ENCODE measurements around the gene TAF1B.
"Not testable (repeated sequence)": the region's sequence is repeated elsewhere in the genome, so short reads cannot be mapped to it uniquely, and the experiment has no call there.

TAF1B gene

GRCh38 chr2:9831670-9832069, 11.6 kb upstream of the TAF1B start:
- H3K4me3 Mint-ChIP-seq: no peak overlapping the region
- DNase-seq: no peak
- peaks cover 46% of the 10 kb centered on the region for H3K27me3 Mint-ChIP-seq
- H3K36me3 Mint-ChIP-seq: no peaks in the 10 kb centered on the region
- H3K4me1 Mint-ChIP-seq: peaks cover 13% of the 10 kb centered on the region
- CTCF ChIA-PET: interaction anchor here (1.4 to 1.9 kb wide), 2 partner anchors 12 to 18 kb away, joined by 5 to 12 read pairs; partner anchors contain the start of gene TAF1B
- H3K9me3 Mint-ChIP-seq: no peaks in the 10 kb centered on the region
- H3K27ac Mint-ChIP-seq: no peak overlapping the region

DNA sequence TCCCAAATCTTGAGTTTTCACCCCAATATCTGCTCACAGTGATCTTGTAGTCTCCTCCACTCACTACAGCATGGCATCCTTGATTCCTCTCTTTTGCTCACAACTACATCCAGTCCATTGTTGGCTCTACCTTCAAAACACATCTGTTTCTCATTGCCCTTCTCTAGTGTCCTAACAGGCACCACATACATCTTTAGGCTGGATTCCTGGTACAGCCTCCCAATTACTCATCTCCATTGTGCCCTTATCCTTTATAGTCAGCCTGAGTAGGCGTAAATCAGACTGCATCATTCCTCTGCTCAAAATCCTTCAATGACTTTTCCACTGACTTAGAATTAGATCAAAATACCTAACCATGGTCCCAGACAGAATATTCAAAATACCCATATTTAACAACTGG, 10.7 kb upstream of the TAF1B start:
- no peaks in the 10 kb centered on the region for H3K36me3 Mint-ChIP-seq
- peaks cover 51% of the 10 kb centered on the region for H3K27me3 Mint-ChIP-seq
- no peak overlapping the region for H3K27ac Mint-ChIP-seq
- CTCF ChIA-PET: no interaction called here
- no peaks in the 10 kb centered on the region for H3K9me3 Mint-ChIP-seq
- peaks cover 13% of the 10 kb centered on the region for H3K4me1 Mint-ChIP-seq
- no peak for DNase-seq
- H3K4me3 Mint-ChIP-seq: no peak overlapping the region

DNA sequence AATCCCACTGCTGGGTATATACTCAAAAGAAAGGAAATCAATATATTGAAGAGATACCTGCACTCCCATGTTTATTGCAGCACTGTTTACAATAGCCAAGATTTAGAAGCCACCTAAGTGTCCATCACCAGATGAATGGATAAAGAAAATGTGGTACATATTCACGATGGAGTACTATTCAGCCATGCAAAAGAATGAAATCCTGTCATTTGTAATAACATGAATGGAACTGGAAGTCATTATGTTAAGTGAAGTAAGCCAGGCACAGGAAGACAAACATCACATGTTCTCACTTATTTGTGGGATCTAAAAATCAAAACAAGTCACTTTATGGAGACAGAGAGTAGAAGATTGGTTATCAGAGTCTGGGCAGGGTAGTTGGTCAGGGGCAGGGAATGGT, 8.2 kb upstream of the TAF1B start:
- H3K27ac Mint-ChIP-seq, H3K9me3 Mint-ChIP-seq, H3K4me1 Mint-ChIP-seq, CTCF ChIA-PET, H3K4me3 Mint-ChIP-seq, DNase-seq, H3K36me3 Mint-ChIP-seq: not testable (repeated sequence)
- peaks cover 48% of the 10 kb centered on the region for H3K27me3 Mint-ChIP-seq

GRCh38 chr2:9836074-9836473, 7.2 kb upstream of the TAF1B start:
- H3K4me3 Mint-ChIP-seq: no peak overlapping the region
- CTCF ChIA-PET: interaction anchor here (1.0 kb wide), 1 partner anchor 23 kb away, joined by 3 read pairs; no protein-coding TSS in a partner anchor
- no peak overlapping the region for H3K27ac Mint-ChIP-seq
- no peaks in the 10 kb centered on the region for H3K36me3 Mint-ChIP-seq
- peaks cover 47% of the 10 kb centered on the region for H3K27me3 Mint-ChIP-seq
- no peaks in the 10 kb centered on the region for H3K4me1 Mint-ChIP-seq
- no peaks in the 10 kb centered on the region for H3K9me3 Mint-ChIP-seq
- no peak for DNase-seq

- H3K36me3 Mint-ChIP-seq: no peaks in the 10 kb centered on the region
These were observed 6.8 kb upstream of the TAF1B start for GRCh38 chr2:9836517-9836916.

GRCh38 chr2:9837451-9837850, 5.8 kb upstream of the TAF1B start:
- Mint-ChIP-seq H3K36me3 (no peaks in the 10 kb centered on the region), H3K9me3 (no peaks in the 10 kb centered on the region), H3K4me3 (no peak overlapping the region), H3K27ac (no peak overlapping the region), H3K4me1 (peaks cover 2% of the 10 kb centered on the region), H3K27me3 (peaks cover 36% of the 10 kb centered on the region)
- no peak for DNase-seq
- CTCF ChIA-PET: interaction anchor here (0.7 kb wide), 1 partner anchor 1921 kb away, joined by 3 read pairs; no protein-coding TSS in a partner anchor

More at GRCh38 chr2:9836517-9836916, 6.8 kb upstream of the TAF1B start:
- Mint-ChIP-seq H3K9me3 (no peaks in the 10 kb centered on the region), H3K27me3 (peaks cover 45% of the 10 kb centered on the region), H3K4me1 (no peaks in the 10 kb centered on the region), H3K4me3 (no peak overlapping the region), H3K27ac (no peak overlapping the region)
- CTCF ChIA-PET: interaction anchor here (0.7 to 1.0 kb wide), 2 partner anchors 23 to 1922 kb away, joined by 3 read pairs; no protein-coding TSS in a partner anchor
- DNase-seq: no peak

- CTCF ChIA-PET: no interaction called here
- H3K4me1 Mint-ChIP-seq: peaks cover 10% of the 10 kb centered on the region
- peaks cover 32% of the 10 kb centered on the region for H3K27me3 Mint-ChIP-seq
- DNase-seq: no peak
- no peak overlapping the region for H3K4me3 Mint-ChIP-seq
- H3K9me3 Mint-ChIP-seq: no peaks in the 10 kb centered on the region
- no peak overlapping the region for H3K27ac Mint-ChIP-seq
- peaks cover 4% of the 10 kb centered on the region for H3K36me3 Mint-ChIP-seq
These were observed 4.9 kb upstream of the TAF1B start for GRCh38 chr2:9838391-9838790.

GRCh38 chr2:9842487-9843228, 616 bp upstream of the TAF1B start:
- no peaks in the 10 kb centered on the region for H3K9me3 Mint-ChIP-seq
- H3K4me3 Mint-ChIP-seq: peak overlapping the region; percentile 85
- DNase-seq: no peak
- CTCF ChIA-PET: interaction anchor here (0.8 to 3.3 kb wide), 6 partner anchors 11 to 129 kb away, joined by 3 to 29 read pairs (median 4); no protein-coding TSS in a partner anchor
- H3K27me3 Mint-ChIP-seq: peaks cover 17% of the 10 kb centered on the region
- H3K36me3 Mint-ChIP-seq: peaks cover 32% of the 10 kb centered on the region
- peaks cover 44% of the 10 kb centered on the region for H3K4me1 Mint-ChIP-seq
- H3K27ac Mint-ChIP-seq: peak overlapping the region; percentile 90

DNA sequence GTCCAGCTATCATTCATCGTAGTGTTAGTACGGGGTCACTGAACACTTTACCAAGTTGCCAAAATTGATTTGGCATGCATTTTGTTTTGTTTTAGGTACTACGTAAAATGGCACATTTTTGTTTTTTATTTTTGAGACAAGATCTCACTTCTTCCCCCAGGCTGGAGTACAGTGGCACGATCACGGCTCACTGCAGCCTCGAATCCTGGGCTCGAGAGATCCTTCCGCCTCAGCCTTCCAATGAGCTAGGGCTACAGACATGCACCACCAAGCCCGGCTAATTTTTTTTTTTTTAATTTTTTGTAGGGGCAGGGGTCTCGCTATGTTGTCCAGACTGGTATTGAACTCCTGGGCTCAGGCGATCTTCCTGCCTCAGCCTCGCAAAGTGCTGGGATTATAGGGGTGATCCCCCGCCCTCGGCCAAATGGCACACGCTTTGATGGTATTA, 786 bp downstream of the TAF1B start:
- DNase-seq: peak; percentile 34
- H3K9me3 Mint-ChIP-seq: no peaks in the 10 kb centered on the region
- H3K27ac Mint-ChIP-seq: peak overlapping the region; percentile 90
- H3K36me3 Mint-ChIP-seq: peaks cover 39% of the 10 kb centered on the region
- CTCF ChIA-PET: interaction anchor here (1.4 to 3.3 kb wide), 3 partner anchors 13 to 128 kb away, joined by 4 to 29 read pairs (median 5); no protein-coding TSS in a partner anchor
- H3K4me3 Mint-ChIP-seq: peak overlapping the region; percentile 85
- peaks cover 52% of the 10 kb centered on the region for H3K4me1 Mint-ChIP-seq
- H3K27me3 Mint-ChIP-seq: peaks cover 13% of the 10 kb centered on the region

DNA sequence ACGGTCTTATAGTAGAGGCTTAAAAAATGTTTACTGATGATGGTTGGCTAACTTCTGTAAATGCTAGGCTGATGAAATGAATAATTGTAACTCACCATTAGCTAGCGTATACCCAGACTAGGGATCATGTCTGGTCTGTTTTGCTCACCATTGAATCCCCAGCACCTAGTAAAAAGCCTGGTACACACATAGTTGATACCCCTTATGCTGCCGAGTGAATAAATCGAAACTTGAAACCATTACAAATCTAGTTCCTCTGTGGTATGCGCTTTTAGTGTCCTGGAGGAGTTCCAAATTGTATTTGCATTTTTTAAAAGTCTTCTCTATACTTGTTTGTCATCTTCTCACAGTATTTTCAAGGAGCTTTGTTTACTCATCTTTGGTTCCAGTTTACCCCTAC, 1.3 kb downstream of the TAF1B start:
- Mint-ChIP-seq H3K9me3 (no peaks in the 10 kb centered on the region), H3K36me3 (peaks cover 44% of the 10 kb centered on the region), H3K27ac (peak overlapping the region; percentile 90), H3K4me1 (peaks cover 54% of the 10 kb centered on the region), H3K27me3 (peaks cover 8% of the 10 kb centered on the region), H3K4me3 (peak overlapping the region; percentile 85)
- CTCF ChIA-PET: no interaction called here
- DNase-seq: no peak

GRCh38 chr2:9846554-9846953, 3.3 kb downstream of the TAF1B start:
- Mint-ChIP-seq H3K27ac (no peak overlapping the region), H3K27me3 (no peaks in the 10 kb centered on the region), H3K36me3 (peaks cover 61% of the 10 kb centered on the region), H3K9me3 (no peaks in the 10 kb centered on the region), H3K4me1 (peaks cover 54% of the 10 kb centered on the region), H3K4me3 (no peak overlapping the region)
- no peak for DNase-seq
- CTCF ChIA-PET: interaction anchor here (0.5 to 1.3 kb wide), 2 partner anchors 138 to 212 kb away, joined by 3 to 4 read pairs; no protein-coding TSS in a partner anchor

DNA sequence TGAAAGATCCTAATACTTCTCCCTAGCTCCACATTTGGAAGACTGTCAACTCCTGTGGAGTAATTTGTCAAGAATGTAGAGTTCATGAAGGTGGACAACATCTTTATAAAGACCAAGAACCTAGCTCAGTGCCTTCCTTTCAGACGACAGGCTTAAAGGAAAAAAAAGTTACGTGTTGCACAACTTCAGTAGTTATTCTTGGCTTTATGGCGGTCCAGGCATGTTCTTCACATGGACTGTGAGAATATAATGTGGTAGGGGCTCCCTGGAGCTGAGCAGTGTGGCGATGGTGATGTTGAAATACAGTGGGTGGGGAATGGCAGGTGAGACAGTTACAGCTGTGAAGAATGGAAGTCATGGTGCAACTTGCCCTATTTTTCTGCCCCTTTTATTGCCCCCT, 3.9 kb downstream of the TAF1B start:
- Mint-ChIP-seq H3K9me3 (no peaks in the 10 kb centered on the region), H3K4me1 (peaks cover 54% of the 10 kb centered on the region), H3K36me3 (peaks cover 65% of the 10 kb centered on the region), H3K27me3 (no peaks in the 10 kb centered on the region), H3K27ac (no peak overlapping the region), H3K4me3 (no peak overlapping the region)
- CTCF ChIA-PET: interaction anchor here (0.5 to 1.3 kb wide), 2 partner anchors 138 to 213 kb away, joined by 3 to 4 read pairs; no protein-coding TSS in a partner anchor
- DNase-seq: no peak

DNA sequence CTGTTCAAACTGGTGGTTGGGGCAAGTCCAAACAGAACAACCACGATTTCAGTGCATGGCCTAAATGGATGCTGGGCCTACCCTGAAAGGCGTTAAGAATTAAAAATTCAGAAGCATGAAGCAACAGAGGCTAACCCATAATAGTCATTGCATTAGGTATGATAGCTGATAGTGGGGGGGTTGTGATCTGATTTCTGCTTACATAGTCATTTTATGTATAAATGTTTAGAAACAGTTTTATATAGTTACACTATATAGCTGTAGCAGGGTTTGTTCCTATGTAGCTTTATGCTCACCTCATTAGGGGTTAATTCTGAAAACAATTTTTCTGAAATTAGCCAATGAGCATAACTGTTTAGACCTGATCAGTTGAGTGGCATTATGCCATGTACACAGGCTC, 9.6 kb downstream of the TAF1B start:
- peaks cover 7% of the 10 kb centered on the region for H3K4me1 Mint-ChIP-seq
- H3K36me3 Mint-ChIP-seq: peaks cover 82% of the 10 kb centered on the region
- DNase-seq: no peak
- no peak overlapping the region for H3K4me3 Mint-ChIP-seq
- no peaks in the 10 kb centered on the region for H3K27me3 Mint-ChIP-seq
- H3K27ac Mint-ChIP-seq: no peak overlapping the region
- H3K9me3 Mint-ChIP-seq: peaks cover 16% of the 10 kb centered on the region
- CTCF ChIA-PET: no interaction called here

DNA sequence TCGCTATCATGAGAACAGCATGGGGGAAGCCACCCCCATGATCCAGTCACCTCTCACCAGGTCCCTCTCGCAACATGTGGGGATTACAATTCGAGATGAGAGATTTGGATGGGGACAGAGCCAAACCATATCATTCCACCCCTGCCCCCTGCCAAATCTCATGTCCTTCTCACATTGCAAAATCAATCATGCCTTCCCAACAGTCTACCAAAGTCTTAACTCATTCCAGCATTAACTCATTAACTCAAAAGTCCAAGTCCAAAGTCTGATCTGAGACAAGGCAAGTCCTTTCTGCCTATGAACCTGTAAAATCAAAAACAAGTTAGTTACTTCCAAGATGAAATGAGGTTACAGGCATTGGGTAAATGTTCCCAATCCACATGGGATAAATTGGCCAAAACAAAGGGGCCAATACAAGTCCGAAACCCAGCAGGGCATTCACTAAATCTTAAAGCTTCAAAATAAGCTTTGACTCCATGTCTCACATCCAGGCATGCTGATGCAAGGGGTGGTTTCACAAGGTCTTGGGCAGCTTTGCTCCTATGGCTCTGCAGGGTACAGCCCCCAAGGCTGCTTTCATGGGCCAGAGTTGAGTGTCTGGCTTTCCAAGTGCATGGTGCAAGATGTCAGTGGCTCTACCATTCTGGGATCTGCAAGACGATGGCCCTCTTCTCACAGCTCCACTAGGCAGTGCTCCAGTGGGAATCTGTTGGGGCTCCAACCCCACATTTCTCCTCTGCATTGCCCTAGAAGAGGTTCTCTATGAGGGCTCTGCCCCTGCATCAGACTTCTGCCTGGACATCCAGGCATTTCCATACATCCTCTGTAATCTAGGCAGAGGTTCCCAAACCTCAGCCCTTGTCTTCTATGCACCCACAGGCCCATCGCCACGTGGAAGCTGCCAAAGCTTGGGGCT, 14.8 kb downstream of the TAF1B start:
- DNase-seq: no peak
- Mint-ChIP-seq H3K36me3 (peaks cover 86% of the 10 kb centered on the region), H3K4me1 (no peaks in the 10 kb centered on the region), H3K27me3 (no peaks in the 10 kb centered on the region), H3K27ac (no peak overlapping the region), H3K9me3 (peaks cover 52% of the 10 kb centered on the region), H3K4me3 (no peak overlapping the region)
- CTCF ChIA-PET: no interaction called here
